ENCODE measurements around the gene VRTN.
"Not testable (repeated sequence)": the region's sequence is repeated elsewhere in the genome, so short reads cannot be mapped to it uniquely, and the experiment has no call there.

Gene VRTN, protein sequence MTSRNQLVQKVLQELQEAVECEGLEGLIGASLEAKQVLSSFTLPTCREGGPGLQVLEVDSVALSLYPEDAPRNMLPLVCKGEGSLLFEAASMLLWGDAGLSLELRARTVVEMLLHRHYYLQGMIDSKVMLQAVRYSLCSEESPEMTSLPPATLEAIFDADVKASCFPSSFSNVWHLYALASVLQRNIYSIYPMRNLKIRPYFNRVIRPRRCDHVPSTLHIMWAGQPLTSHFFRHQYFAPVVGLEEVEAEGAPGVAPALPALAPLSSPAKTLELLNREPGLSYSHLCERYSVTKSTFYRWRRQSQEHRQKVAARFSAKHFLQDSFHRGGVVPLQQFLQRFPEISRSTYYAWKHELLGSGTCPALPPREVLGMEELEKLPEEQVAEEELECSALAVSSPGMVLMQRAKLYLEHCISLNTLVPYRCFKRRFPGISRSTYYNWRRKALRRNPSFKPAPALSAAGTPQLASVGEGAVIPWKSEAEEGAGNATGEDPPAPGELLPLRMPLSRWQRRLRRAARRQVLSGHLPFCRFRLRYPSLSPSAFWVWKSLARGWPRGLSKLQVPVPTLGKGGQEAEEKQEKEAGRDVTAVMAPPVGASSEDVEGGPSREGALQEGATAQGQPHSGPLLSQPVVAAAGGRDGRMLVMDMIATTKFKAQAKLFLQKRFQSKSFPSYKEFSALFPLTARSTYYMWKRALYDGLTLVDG

DNA sequence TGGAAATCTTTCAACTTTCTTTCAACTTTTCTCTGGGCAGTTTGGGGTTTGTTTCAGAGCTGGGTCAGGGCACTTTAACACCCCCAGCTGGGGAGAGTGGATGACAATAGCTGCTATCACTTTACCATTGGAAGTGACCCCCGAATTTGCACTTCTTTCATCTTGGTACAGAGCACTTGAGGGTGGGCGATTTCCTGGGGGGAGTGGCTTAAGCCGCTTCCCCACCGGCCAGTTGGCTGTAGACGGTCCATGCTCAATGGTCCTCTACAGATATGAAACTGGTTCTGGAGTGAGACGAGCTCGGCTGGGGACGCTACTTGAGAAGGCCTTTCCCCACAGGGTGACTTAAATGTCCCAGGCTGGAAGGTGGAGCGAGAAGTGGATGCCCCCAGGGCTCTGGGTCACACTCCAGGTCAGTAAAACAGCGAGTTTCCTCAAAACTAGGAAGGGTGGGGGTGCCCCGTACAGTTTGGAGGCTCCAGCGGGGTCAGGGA, at the start of gene VRTN:
TSS of gene VRTN (plus strand) at position 231 of the 494 bp plus-strand sequence. CDS start 8,313 bp downstream, outside the sequence.
- DNase-seq = no peak

GRCh38 chr14:74299061-74299545, 49.2 kb upstream of the VRTN start:
- DNase-seq = peak; percentile 55

DNA sequence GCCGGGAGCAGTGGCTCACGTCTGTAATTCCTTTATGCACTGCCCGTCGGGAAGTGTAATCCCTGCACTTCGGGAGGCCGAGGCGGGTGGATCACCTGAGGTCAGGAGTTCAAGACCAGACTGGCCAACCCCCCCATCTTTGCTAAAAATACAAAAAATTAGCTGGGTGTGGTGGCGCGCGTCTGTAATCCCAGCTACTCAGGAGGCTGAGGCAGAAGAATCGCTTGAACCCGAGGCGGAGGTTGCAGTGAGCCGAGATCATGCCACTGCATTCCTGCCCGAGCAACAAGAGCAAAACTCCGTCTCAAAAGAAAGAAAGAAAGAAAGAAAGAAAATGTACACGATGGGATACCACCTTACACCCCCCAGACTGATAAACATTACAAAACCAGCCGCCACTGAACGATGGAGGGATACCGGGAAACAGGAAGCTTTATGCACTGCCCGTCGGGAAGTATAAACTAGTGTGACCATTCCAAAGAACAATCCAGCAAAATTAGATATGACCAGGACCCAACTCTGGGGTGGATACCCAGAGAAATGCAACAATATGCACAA, 46.6 kb upstream of the VRTN start:
- no peak for DNase-seq

- peak; percentile 58 for DNase-seq
Observed at GRCh38 chr14:74302152-74302628, 46.1 kb upstream of the VRTN start.

GRCh38 chr14:74302634-74303569, 45.4 kb upstream of the VRTN start, which contains the start of gene ABCD4:
TSS of gene ABCD4 (minus strand) at chr14:74302934. CDS start at chr14:74302912, 22 bp downstream.
- DNase-seq = peak; percentile 93

DNA sequence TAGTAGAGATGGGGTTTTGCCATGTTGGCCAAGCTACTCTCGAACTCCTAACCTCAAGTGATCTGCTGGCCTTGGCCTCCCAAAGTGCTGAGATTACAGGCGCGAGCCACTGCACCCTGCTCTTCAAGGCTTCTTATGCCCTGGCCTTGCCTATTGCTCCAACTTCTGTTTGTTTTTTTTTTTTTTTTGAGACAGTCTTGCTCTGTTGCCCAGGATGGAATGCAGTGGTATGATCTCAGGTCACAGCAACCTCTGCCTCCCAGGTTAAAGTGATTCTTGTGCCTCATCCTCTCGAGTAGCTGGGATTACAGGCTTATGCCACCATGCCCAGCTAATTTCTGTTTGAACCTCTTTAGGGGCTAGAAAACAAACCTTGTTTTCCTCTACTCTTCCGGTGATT, 39.6 kb upstream of the VRTN start:
- DNase-seq = no peak

GRCh38 chr14:74309125-74310022, 38.9 kb upstream of the VRTN start:
- no peak for DNase-seq

DNA sequence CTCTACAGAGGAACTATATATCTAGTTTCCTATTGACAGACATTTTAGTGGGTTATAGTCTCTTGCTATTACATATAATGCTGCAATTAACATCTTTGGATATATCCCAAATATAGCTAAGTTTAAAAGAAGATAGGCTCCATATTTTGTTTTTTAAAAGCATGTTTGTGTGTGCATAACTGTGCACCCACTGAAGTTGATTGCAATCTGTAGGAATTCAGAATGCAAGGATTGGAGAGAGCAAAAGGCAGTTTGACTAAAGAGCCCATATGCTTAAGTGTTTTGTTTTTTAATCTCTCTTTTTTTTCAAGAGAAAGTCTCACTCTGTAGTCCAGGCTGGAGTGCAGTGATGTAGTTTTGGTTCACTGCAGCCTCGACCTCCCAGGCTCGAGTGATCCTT, 36.1 kb upstream of the VRTN start:
- DNase-seq = no peak

DNA sequence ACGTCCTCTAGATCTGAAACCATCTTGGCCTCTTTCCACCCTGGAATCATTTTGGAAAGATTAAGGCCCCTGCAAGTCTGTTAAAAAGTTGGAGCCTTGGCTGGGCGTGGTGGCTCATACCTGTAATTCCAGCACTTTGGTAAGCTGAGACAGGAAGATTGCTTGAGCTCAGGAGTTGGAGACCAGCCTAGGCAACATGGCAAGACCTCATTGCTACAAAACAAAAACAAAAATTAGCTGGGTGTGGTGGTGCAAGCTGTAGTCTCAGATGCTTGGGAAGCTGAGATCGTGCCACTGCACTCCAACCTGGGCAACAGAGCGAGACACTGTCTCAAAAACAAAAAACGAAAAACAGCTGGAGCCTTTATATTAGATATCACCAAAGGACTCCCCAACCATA, 34.7 kb upstream of the VRTN start:
- DNase-seq = no peak

GRCh38 chr14:74314576-74314975, 33.7 kb upstream of the VRTN start:
- no peak for DNase-seq

- DNase-seq = no peak
Observed at GRCh38 chr14:74324931-74325361, 23.3 kb upstream of the VRTN start.

GRCh38 chr14:74325446-74325845, 22.8 kb upstream of the VRTN start:
- no peak for DNase-seq

GRCh38 chr14:74326369-74327152, 21.7 kb upstream of the VRTN start:
- no peak for DNase-seq

DNA sequence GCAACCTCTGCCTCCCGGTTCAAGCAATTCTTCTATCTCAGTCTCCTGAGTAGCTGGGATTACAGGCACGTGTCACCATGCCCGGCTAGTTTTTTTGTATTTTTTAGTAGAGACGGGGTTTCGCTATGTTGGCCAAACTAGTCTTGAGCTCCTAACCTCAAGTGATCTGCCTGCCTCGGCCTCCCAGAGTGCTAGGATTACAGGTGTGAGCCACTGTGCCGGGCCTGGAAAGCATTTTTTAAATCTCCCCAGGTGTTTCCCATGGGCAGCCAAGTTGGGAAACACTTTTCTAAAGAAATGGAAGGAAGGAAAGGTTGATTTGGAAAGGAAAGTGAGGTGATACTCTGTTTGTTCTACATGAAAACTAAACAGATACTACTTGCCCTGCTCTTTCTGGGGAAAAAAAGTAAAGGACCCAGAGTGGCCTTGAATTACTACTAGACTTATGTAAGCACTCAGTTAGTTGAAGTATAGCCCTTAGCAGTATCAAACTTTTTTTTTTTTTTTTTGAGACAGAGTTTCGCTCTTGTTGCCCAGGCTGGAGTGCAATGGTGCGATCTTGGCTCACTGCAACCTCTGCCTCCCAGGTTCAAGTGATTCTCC, 18.2 kb upstream of the VRTN start:
- DNase-seq = not testable (repeated sequence)

DNA sequence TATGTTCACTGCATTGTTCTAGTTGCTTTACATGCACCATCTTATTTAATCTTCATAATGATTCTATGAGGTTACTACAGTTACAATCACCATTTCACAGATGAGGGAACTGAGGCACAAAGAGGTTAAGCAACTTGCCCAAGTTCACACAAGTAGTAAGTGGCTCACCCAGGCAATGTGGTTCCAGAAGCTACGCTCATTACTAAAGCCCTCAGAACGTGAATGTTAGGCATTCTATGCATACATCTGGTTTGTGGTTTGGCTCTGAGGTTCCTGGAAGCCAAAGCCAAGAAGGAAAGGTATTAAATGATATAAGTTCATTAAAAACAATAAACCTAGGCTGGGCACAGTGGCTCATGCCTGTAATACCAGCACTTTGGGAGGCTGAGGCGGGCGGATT, 14.4 kb upstream of the VRTN start:
- DNase-seq = no peak

GRCh38 chr14:74346341-74346740, 1.9 kb upstream of the VRTN start:
- no peak for DNase-seq

DNA sequence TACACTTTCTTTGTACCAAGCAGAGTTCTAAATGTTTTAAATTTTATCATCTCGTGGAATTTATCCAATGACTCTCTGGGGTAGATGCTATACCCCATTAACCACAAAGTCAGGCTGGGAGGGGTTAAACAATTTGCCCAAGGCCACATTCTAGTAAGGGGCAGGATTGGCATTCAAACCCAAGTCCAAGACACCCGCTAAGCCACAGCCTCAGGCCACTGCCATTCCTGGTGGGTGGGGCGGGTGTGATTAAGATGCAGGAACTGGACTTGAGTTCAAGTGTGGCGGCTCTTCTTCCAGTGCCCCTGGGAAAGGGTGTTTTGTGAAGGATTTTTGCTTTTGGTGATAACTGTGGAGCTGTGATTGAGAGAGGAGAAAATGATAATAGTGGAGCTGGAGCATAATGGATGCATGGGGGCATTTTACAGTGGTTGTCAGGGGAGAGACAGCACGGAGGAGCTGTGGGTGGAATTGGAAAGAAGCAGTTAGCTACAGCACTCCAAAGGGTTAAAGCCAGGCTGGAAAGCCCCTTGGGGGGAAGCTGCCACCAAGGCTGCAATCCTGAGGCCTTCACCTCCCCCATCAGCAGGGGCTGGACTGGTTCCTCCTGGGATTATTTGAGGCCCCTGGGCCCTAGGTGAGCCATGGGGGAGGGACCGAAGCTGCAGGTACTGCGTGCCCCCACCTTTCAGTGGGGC, 1.0 kb upstream of the VRTN start:
- no peak for DNase-seq

GRCh38 chr14:74347795-74348100, 523 bp upstream of the VRTN start:
- no peak for DNase-seq

- no peak for DNase-seq
Observed at GRCh38 chr14:74348735-74349463, 628 bp downstream of the VRTN start.

Measured in CD4-positive, alpha-beta T cell treated with Interleukin-4 for 4 hours (primary cell).